Measurements from ENCODE around the gene HIP1. TPM values are rescaled to one million over a fixed set of nuclear protein-coding genes. Genes with fewer than 3 reads are reported as not detected.
"Not testable (repeated sequence)": the region's sequence is repeated elsewhere in the genome, so short reads cannot be mapped to it uniquely, and the experiment has no call there.

The HIP1 gene
- total RNA-seq, 4 donors from 2014 or later: 3.2 to 9.5 (median 6.4) TPM

DNA sequence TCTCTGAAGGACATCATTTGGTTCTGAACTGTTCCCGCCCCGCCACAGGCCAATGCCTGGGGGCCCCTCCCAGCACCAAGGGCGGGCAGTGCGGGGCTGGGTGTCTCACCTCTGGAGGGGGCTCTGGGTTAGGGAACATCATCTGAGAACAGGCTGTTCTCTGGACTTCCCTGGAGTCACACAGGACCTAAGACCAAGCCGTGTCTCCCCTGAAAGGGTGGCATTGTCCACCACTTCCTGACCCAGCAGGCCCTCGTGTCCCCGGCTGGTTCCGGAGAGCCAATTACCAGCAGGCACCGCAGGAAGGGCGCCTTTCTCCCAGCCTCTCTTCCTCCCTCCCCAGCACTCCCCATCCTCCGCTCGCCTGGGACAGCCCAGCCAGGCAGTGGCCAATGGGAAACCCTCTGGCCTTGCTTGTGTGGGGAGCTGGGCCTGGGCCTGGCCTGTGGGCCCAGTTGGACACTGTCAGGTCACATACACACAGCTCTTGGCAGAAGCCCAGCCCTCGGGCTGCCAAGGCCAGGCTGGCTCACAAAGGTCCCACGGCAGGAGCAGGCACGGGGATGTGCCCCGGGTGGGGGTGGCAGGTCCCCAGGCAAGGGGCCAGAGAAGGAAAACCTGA, 127.1 kb downstream of the HIP1 start:
- Histone ChIP-seq H3K36me3 (no peaks in the 10 kb centered on the region), H3K4me3 (no peak overlapping the region), H3K9me3 (no peaks in the 10 kb centered on the region), H3K4me1 (peaks cover 0 to 12% (median 0%) of the 10 kb centered on the region in 3 donors), H3K27me3 (no peaks in the 10 kb centered on the region), H3K27ac (peak overlapping the region in 3 of 4 donors; percentile 56 to 78 (median 70))
- DNase-seq: no peak
- TF ChIP-seq POLR2A (IDR thresholded peaks at IDR 0.05): no peak
- TF ChIP-seq, protein P1, sequence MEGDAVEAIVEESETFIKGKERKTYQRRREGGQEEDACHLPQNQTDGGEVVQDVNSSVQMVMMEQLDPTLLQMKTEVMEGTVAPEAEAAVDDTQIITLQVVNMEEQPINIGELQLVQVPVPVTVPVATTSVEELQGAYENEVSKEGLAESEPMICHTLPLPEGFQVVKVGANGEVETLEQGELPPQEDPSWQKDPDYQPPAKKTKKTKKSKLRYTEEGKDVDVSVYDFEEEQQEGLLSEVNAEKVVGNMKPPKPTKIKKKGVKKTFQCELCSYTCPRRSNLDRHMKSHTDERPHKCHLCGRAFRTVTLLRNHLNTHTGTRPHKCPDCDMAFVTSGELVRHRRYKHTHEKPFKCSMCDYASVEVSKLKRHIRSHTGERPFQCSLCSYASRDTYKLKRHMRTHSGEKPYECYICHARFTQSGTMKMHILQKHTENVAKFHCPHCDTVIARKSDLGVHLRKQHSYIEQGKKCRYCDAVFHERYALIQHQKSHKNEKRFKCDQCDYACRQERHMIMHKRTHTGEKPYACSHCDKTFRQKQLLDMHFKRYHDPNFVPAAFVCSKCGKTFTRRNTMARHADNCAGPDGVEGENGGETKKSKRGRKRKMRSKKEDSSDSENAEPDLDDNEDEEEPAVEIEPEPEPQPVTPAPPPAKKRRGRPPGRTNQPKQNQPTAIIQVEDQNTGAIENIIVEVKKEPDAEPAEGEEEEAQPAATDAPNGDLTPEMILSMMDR (IDR thresholded peaks at IDR 0.05): no peak
- intact Hi-C loops (cut with DNase I): no loop called here
- 40 to 81% methylated on average over 4 to 7 of the region's 16 CpGs for WGBS, 2 donors

GRCh38 chr7:75609416-75609815, 129.3 kb downstream of the HIP1 start:
- intact Hi-C loops (cut with DNase I); DNase-seq; H3K36me3 ChIP-seq; H3K9me3 ChIP-seq; H3K27me3 ChIP-seq; H3K4me1 ChIP-seq; H3K4me3 ChIP-seq: not testable (repeated sequence)
- 84 to 87% methylated on average over 10 to 11 of the region's 11 CpGs for WGBS, 2 donors
- peak overlapping the region in 1 of 4 donors; percentile 5 for H3K27ac ChIP-seq

DNA sequence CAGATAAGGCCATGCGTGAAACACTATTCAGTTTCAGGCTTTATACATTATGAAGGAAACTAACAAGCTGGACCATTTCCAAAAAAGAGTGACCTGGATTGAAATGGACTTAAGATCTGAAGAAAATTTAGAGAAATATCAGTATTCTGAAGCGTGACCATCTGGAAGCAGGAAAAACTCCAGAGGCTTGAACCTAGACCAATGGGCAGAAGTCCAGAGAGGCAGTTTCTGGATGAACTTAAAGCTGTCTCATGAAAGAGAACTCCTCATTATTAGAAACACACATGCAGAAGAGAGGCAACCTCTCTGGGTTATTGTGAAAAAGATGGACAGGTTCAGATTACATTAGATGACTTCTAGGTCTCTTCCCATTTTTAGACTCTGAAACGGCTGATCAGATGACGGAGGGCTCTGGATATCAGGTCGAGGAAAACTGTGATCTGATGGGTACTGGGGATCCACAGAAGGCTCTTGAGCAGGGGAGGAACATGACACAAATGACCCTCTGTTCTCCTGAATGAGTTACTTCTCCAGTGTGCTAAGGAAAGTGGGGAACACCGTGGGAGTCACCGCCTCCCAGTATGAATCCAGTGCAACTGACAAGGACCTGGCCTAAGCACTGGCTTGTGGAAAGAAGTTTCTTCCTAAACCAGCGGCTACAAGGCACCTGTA, 130.2 kb downstream of the HIP1 start:
- peaks cover 0 to 8% (median 0%) of the 10 kb centered on the region in 3 donors for H3K4me1 ChIP-seq
- intact Hi-C loops (cut with DNase I): no loop called here
- TF ChIP-seq, protein P1 (IDR thresholded peaks at IDR 0.05): no peak
- no peak for TF ChIP-seq POLR2A (IDR thresholded peaks at IDR 0.05)
- WGBS, 2 donors: 83 to 86% methylated on average over 8 of the region's 8 CpGs
- peak overlapping the region in 1 of 4 donors; percentile 5 for H3K27ac ChIP-seq
- H3K36me3 ChIP-seq: no peaks in the 10 kb centered on the region
- H3K9me3 ChIP-seq: no peaks in the 10 kb centered on the region
- no peak for DNase-seq
- no peak overlapping the region for H3K4me3 ChIP-seq
- H3K27me3 ChIP-seq: no peaks in the 10 kb centered on the region

DNA sequence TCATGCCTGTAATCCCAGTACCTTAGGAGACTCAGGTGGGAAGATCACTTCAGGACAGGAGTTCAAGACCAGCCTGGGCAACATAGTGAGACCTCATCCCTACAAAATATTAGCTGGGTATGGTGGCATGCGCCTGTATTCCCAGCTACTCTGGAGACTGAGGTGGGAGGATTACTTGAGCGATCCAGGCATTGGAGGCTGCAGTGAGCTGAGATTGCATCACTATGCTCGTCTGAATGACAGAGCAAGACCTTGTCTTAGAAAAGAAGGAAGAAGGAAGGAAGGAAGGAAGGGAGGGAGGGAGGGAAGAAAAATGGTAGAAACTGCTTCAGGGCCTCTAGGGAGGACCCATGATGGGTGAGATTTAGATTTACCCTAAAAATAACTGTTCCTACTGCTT, 134.3 kb downstream of the HIP1 start:
- H3K27me3 ChIP-seq: no peaks in the 10 kb centered on the region
- no peak overlapping the region for H3K4me3 ChIP-seq
- TF ChIP-seq, protein P1 (IDR thresholded peaks at IDR 0.05): no peak
- no peak for TF ChIP-seq POLR2A (IDR thresholded peaks at IDR 0.05)
- H3K9me3 ChIP-seq: no peaks in the 10 kb centered on the region
- intact Hi-C loops (cut with DNase I): no loop called here
- DNase-seq: no peak
- 72 to 82% methylated on average over 3 of the region's 3 CpGs for WGBS, 2 donors
- H3K36me3 ChIP-seq: no peaks in the 10 kb centered on the region
- no peak overlapping the region for H3K27ac ChIP-seq
- peaks cover 0 to 6% (median 0%) of the 10 kb centered on the region in 3 donors for H3K4me1 ChIP-seq

- DNase-seq; H3K9me3 ChIP-seq; H3K27ac ChIP-seq; H3K27me3 ChIP-seq; H3K4me3 ChIP-seq; H3K36me3 ChIP-seq; intact Hi-C loops (cut with DNase I): not testable (repeated sequence)
- peaks cover 0 to 22% (median 8%) of the 10 kb centered on the region in 3 donors for H3K4me1 ChIP-seq
- 74 to 86% methylated on average over 7 to 9 of the region's 9 CpGs for WGBS, 2 donors
Observed at GRCh38 chr7:75602831-75603230, 135.9 kb downstream of the HIP1 start.

- no peaks in the 10 kb centered on the region for H3K27me3 ChIP-seq
- H3K27ac ChIP-seq: no peak overlapping the region
- H3K4me1 ChIP-seq: peaks cover 0 to 33% (median 16%) of the 10 kb centered on the region in 3 donors
- no peak overlapping the region for H3K4me3 ChIP-seq
- intact Hi-C loops (cut with DNase I): no loop called here
- 92 to 93% methylated on average over 5 to 6 of the region's 6 CpGs for WGBS, 2 donors
- no peaks in the 10 kb centered on the region for H3K9me3 ChIP-seq
- TF ChIP-seq, protein P1 (IDR thresholded peaks at IDR 0.05): no peak
- TF ChIP-seq POLR2A (IDR thresholded peaks at IDR 0.05): no peak
- DNase-seq: no peak
- H3K36me3 ChIP-seq: no peaks in the 10 kb centered on the region
Observed at GRCh38 chr7:75601539-75601938, 137.2 kb downstream of the HIP1 start.

DNA sequence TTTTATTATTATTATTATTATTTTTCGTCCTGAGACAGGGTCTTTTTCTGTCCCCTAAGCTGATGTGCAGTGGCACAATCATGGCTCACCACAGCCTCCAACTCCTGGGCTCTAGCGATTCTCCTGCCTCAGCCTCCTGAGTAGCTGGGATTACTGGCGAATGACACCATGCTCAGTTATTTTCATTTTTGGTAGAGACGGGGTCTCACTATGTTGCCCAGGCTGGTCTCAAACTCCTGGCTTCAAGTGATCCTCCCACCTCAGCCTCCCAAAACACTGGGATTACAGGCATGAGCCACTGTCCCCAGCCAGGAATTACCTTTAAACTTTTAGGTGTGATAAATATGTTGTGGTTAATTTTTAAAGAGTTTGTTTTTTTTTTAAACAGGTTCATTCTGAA, 138.0 kb downstream of the HIP1 start:
- H3K27me3 ChIP-seq; DNase-seq; H3K27ac ChIP-seq; intact Hi-C loops (cut with DNase I); H3K36me3 ChIP-seq; H3K9me3 ChIP-seq; H3K4me3 ChIP-seq: not testable (repeated sequence)
- H3K4me1 ChIP-seq: peaks cover 0 to 34% (median 16%) of the 10 kb centered on the region in 3 donors
- 69 to 76% methylated on average over 4 of the region's 4 CpGs for WGBS, 2 donors

Data from esophagus squamous epithelium (tissue), 5 donors.